GM19023 (cell line): Measurements from ENCODE around the gene FAM3C.
"Not testable (repeated sequence)": the region's sequence is repeated elsewhere in the genome, so short reads cannot be mapped to it uniquely, and the experiment has no call there.

Experiments
- ATAC-seq: cut with Tn5 transposase; IDR thresholded peaks from one replicate; pipeline ENCODE4 v1.9.1; 2021; ENCODE audit warnings: mild to moderate bottlenecking, moderate library complexity; ENCODE audit not compliant: unreplicated experiment

The FAM3C gene

GRCh38 chr7:121395961-121396757 is at the start of gene FAM3C:
TSS of gene FAM3C (minus strand) at chr7:121396308. CDS start at chr7:121382969, 13,339 bp downstream.
- peak; percentile 81 for ATAC-seq

GRCh38 chr7:121442845-121443244 is 46.7 kb upstream of the FAM3C start:
- no peak for ATAC-seq

GRCh38 chr7:121440857-121441503 is 44.9 kb upstream of the FAM3C start:
- ATAC-seq: no peak

GRCh38 chr7:121438043-121438955 is 42.2 kb upstream of the FAM3C start:
- peak; percentile 46 for ATAC-seq

GRCh38 chr7:121437470-121437869 is 41.4 kb upstream of the FAM3C start:
- no peak for ATAC-seq

- no peak for ATAC-seq
Observed at GRCh38 chr7:121436688-121437087, 40.6 kb upstream of the FAM3C start.

- ATAC-seq: no peak
Observed at GRCh38 chr7:121436136-121436535, 40.0 kb upstream of the FAM3C start.

GRCh38 chr7:121433775-121434174 is 37.7 kb upstream of the FAM3C start:
- ATAC-seq: peak; percentile 65

GRCh38 chr7:121432486-121432885 is 36.4 kb upstream of the FAM3C start:
- peak; percentile 54 for ATAC-seq

GRCh38 chr7:121431996-121432395 is 35.9 kb upstream of the FAM3C start:
- ATAC-seq: no peak

- ATAC-seq: no peak
Observed at GRCh38 chr7:121431389-121431995, 35.4 kb upstream of the FAM3C start.

- ATAC-seq: no peak
Observed at GRCh38 chr7:121430558-121430957, 34.5 kb upstream of the FAM3C start.

GRCh38 chr7:121429798-121430197 is 33.7 kb upstream of the FAM3C start:
- no peak for ATAC-seq

- no peak for ATAC-seq
Observed at GRCh38 chr7:121428855-121429489, 32.9 kb upstream of the FAM3C start.

GRCh38 chr7:121421743-121422142 is 25.6 kb upstream of the FAM3C start:
- ATAC-seq: not testable (repeated sequence)

- ATAC-seq: no peak
Observed at GRCh38 chr7:121420976-121421375, 24.9 kb upstream of the FAM3C start.

GRCh38 chr7:121419201-121420148 is 23.4 kb upstream of the FAM3C start:
- ATAC-seq: no peak

- ATAC-seq: no peak
Observed at GRCh38 chr7:121416533-121416932, 20.4 kb upstream of the FAM3C start.

GRCh38 chr7:121414436-121414835 is 18.3 kb upstream of the FAM3C start:
- no peak for ATAC-seq
